Thoracic aorta (tissue), 2 donors: ENCODE results near the gene ACTN4. TPM values are rescaled to one million over a fixed set of nuclear protein-coding genes. Genes with fewer than 3 reads are reported as not detected.

ENCODE experiments used
- ATAC-seq: fragments of 150-250 bp; one replicate; pipeline ENCODE4 v1.8.0; 2017; ENCODE audit warnings: low read depth; ENCODE audit not compliant: insufficient number of reproducible peaks, low FRiP score
- DNase-seq: peaks from one replicate; pipeline ENCODE4 v3.0.0-alpha.2; 2020; ENCODE audit warnings: low spot score
- H3K27ac ChIP-seq, 2 donors: fragments of 200-600 bp; sonication (generic); 1 replicate in 1 of 2; 2 replicates in 1 of 2; pipeline ENCODE4 v1.5.1; 2016; ENCODE audit warnings: mild to moderate bottlenecking in 2 of 2, moderate library complexity in 2 of 2
- H3K27me3 ChIP-seq: fragments of 200-600 bp; sonication (generic); replicated peaks from 2 replicates; pipeline ENCODE4 v1.6.0; 2016; ENCODE audit warnings: mild to moderate bottlenecking; ENCODE audit not compliant: insufficient read depth
- H3K36me3 ChIP-seq: fragments of 200-600 bp; sonication (generic); one replicate; pipeline ENCODE4 v1.5.1; 2016
- H3K4me1 ChIP-seq, 2 donors: fragments of 200-600 bp; sonication (generic); 1 replicate in 1 of 2; 2 replicates in 1 of 2; pipeline versions ENCODE4 v1.5.1 to v1.6.0; 2016; ENCODE audit warnings: low read depth in 2 of 2, mild to moderate bottlenecking in 1 of 2; ENCODE audit not compliant: control insufficient read depth in 1 of 2
- H3K4me3 ChIP-seq: fragments of 200-600 bp; sonication (generic); 2 replicates; pipeline ENCODE4 v1.5.1; 2016; ENCODE audit warnings: mild to moderate bottlenecking
- H3K9me3 ChIP-seq: fragments of 200-600 bp; sonication (generic); 2 replicates; pipeline ENCODE4 v1.5.1; 2016
- CTCF ChIP-seq: fragments of 200-600 bp; sonication (generic); IDR thresholded peaks from one replicate; pipeline ENCODE4 v1.5.1; 2019; ENCODE audit warnings: antibody characterized with exemption
- total RNA-seq, 2 donors: library from RNA; depleted of rRNA; stranded (reverse); fragments of >200 nt; gene quantifications; one replicate each; pipeline versions ENCODE4 v1.1.0 to v1.2.3, GENCODE V29; 2016

Gene ACTN4
- total RNA-seq, 2 donors from 2014 or later: 668 to 1,387 TPM

GRCh38 chr19:38695317-38695683 is 47.9 kb downstream of the ACTN4 start:
- peak overlapping the region; percentile 47 for H3K4me3 ChIP-seq
- no peak for TF ChIP-seq CTCF
- no peaks in the 10 kb centered on the region for H3K27me3 ChIP-seq
- H3K27ac ChIP-seq: peak overlapping the region; percentile 97 to 100
- peaks cover 74 to 96% of the 10 kb centered on the region in 2 donors for H3K4me1 ChIP-seq
- H3K36me3 ChIP-seq: peaks cover 7% of the 10 kb centered on the region
- no peak for ATAC-seq
- H3K9me3 ChIP-seq: no peaks in the 10 kb centered on the region
- no peak for DNase-seq

GRCh38 chr19:38695832-38696728 is 48.6 kb downstream of the ACTN4 start:
- peaks cover 14% of the 10 kb centered on the region for H3K36me3 ChIP-seq
- no peak for TF ChIP-seq CTCF
- ATAC-seq (no peak), DNase-seq (no peak)
- no peaks in the 10 kb centered on the region for H3K27me3 ChIP-seq
- peak overlapping the region; percentile 97 to 100 for H3K27ac ChIP-seq
- H3K4me3 ChIP-seq: peak overlapping the region; percentile 47
- H3K4me1 ChIP-seq: peaks cover 77 to 96% of the 10 kb centered on the region in 2 donors
- no peaks in the 10 kb centered on the region for H3K9me3 ChIP-seq

GRCh38 chr19:38696729-38697055 is 49.2 kb downstream of the ACTN4 start:
- H3K4me1 ChIP-seq: peaks cover 77 to 96% of the 10 kb centered on the region in 2 donors
- TF ChIP-seq CTCF: no peak
- no peak overlapping the region for H3K4me3 ChIP-seq
- H3K27ac ChIP-seq: peak overlapping the region; percentile 97 to 100
- no peak for DNase-seq
- no peaks in the 10 kb centered on the region for H3K27me3 ChIP-seq
- H3K36me3 ChIP-seq: peaks cover 16% of the 10 kb centered on the region
- no peaks in the 10 kb centered on the region for H3K9me3 ChIP-seq
- no peak for ATAC-seq

- Histone ChIP-seq H3K27ac (peak overlapping the region; percentile 97 to 100), H3K4me3 (no peak overlapping the region), H3K36me3 (peaks cover 17% of the 10 kb centered on the region), H3K9me3 (no peaks in the 10 kb centered on the region), H3K4me1 (peaks cover 79 to 100% of the 10 kb centered on the region in 2 donors), H3K27me3 (no peaks in the 10 kb centered on the region)
- ATAC-seq: no peak
- DNase-seq: no peak
- no peak for TF ChIP-seq CTCF
These were observed 49.7 kb downstream of the ACTN4 start for GRCh38 chr19:38697197-38697596.

- peaks cover 21% of the 10 kb centered on the region for H3K36me3 ChIP-seq
These were observed 50.2 kb downstream of the ACTN4 start for GRCh38 chr19:38697641-38698071.

More at GRCh38 chr19:38697641-38698071, 50.2 kb downstream of the ACTN4 start:
- ATAC-seq (no peak), DNase-seq (no peak)
- H3K27me3 ChIP-seq: no peaks in the 10 kb centered on the region
- no peaks in the 10 kb centered on the region for H3K9me3 ChIP-seq
- no peak overlapping the region for H3K4me3 ChIP-seq
- TF ChIP-seq CTCF: no peak
- H3K27ac ChIP-seq: peak overlapping the region; percentile 97 to 100
- H3K4me1 ChIP-seq: peaks cover 79 to 100% of the 10 kb centered on the region in 2 donors
